Measurements from ENCODE around the gene SCARF2. TPM values are rescaled to one million over a fixed set of nuclear protein-coding genes. Genes with fewer than 3 reads are reported as not detected.

SCARF2 gene
- total RNA-seq, 5 donors from 2014 or later (not counting 1 experiment from before 2014, with no cell fraction given), result 1.6 to 3.1 (median 2.9) TPM

DNA sequence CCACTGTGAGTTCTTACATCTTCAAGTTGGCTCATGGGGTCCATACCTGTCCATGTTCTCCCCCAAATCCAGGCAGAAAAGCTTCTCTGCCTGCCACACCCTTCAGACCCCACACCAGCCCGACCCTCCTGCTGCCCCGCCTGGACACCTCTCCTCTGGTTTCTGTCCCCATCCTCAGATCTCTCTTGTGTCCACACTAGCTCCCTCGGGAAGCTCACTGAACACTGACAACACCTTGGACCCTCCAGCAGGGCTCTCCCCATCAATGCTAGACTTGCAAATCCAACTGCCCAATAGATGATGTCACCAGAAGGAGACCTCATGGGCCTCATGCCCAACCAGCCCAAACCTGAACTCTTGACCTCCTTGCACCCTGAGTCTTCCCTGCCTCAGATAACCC, 2.9 kb downstream of the SCARF2 start:
- H3K4me1 Mint-ChIP-seq, result peaks cover 21 to 38% (median 25%) of the 10 kb centered on the region in 3 donors
- Histone ChIP-seq H3K9me3 (no peaks in the 10 kb centered on the region), H3K4me1 (ENCODE audit: control insufficient read depth in 1 of 2, extremely low read depth in 1 of 2, insufficient read depth in 2 of 2, low read length in 2 of 2) (peaks cover 12 to 47% of the 10 kb centered on the region in 2 experiments), H3K27ac (ENCODE audit: low read length) (no peak overlapping the region), H3K36me3 (ENCODE audit: control insufficient read depth in 2 of 2, extremely low read depth in 1 of 2, insufficient read depth in 1 of 2, low read length in 1 of 2) (no peaks in the 10 kb centered on the region), H3K27me3 (replicated peaks in 1 of 2; ENCODE audit: control insufficient read depth in 2 of 2, extremely low read depth in 1 of 2, insufficient read depth in 2 of 2, low read length in 1 of 2) (peaks cover 17 to 87% of the 10 kb centered on the region in 2 experiments), H3K4me3 (ENCODE audit: control insufficient read depth in 1 of 2, extremely low read depth in 1 of 2, low read length in 1 of 2) (no peak overlapping the region)
- ATAC-seq (replicated peaks in 1 of 4), result no peak
- peak overlapping the region in 1 of 3 donors; percentile 59 for H3K4me3 Mint-ChIP-seq
- no peaks in the 10 kb centered on the region for H3K9me3 Mint-ChIP-seq
- CTCF ChIA-PET, result no interaction called here
- POLR2A ChIA-PET, result no interaction called here
- peaks cover 31 to 44% of the 10 kb centered on the region in 2 donors for H3K27me3 Mint-ChIP-seq
- H3K36me3 Mint-ChIP-seq, result peaks cover 3% of the 10 kb centered on the region
- 92% methylated on average over 3 of the region's 3 CpGs for WGBS (ENCODE audit: insufficient coverage)
- DNase-seq, result peak in 1 of 35 experiments; percentile 19
- H3K27ac Mint-ChIP-seq, result no peak overlapping the region

DNA sequence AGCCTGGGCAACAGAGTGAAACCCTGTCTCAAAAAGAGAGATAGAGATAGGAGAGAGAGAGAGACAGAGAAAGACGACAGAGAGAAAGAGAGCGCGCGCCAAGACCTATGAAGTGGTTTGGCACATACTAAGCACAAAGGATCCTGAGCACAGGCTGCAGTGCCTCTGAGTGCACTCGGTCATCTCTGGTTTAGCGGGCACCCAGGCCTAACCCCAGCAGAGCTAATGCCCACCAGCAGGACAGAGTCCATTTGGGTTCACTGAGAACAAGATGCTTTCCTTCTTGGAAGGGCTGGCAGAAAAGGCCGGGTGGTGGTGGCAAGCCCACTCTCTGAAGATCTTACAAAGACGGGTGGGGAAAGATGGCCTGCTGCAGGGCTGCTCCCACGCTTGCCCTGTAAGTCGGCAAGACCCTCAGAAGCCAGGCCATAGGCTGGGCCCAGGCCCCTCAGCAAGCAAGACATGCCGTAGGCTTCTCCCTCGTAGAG, 3.3 kb downstream of the SCARF2 start:
- H3K4me3 ChIP-seq (ENCODE audit: control insufficient read depth in 1 of 2, extremely low read depth in 1 of 2, low read length in 1 of 2), result no peak overlapping the region
- H3K36me3 ChIP-seq (ENCODE audit: control insufficient read depth in 2 of 2, extremely low read depth in 1 of 2, insufficient read depth in 1 of 2, low read length in 1 of 2), result no peaks in the 10 kb centered on the region
- CTCF ChIA-PET, result interaction anchor here in 1 of 2 donors (0.6 kb wide), 1 partner anchor 106 kb away, joined by 10 read pairs; no protein-coding TSS in a partner anchor
- DNase-seq (peak in 1 of 35 experiments; percentile 3), ATAC-seq (replicated peaks in 1 of 4) (no peak)
- H3K27me3 ChIP-seq (replicated peaks in 1 of 2; ENCODE audit: control insufficient read depth in 2 of 2, extremely low read depth in 1 of 2, insufficient read depth in 2 of 2, low read length in 1 of 2), result peaks cover 17 to 91% of the 10 kb centered on the region in 2 experiments
- Mint-ChIP-seq H3K9me3 (no peaks in the 10 kb centered on the region), H3K4me3 (peak overlapping the region in 1 of 3 donors; percentile 59), H3K4me1 (peaks cover 21 to 37% (median 25%) of the 10 kb centered on the region in 3 donors), H3K27ac (no peak overlapping the region), H3K27me3 (peaks cover 31 to 44% of the 10 kb centered on the region in 2 donors), H3K36me3 (peaks cover 3% of the 10 kb centered on the region)
- POLR2A ChIA-PET, result no interaction called here
- 93% methylated on average over 12 of the region's 12 CpGs for WGBS (ENCODE audit: insufficient coverage)
- no peak overlapping the region for H3K27ac ChIP-seq (ENCODE audit: low read length)
- H3K9me3 ChIP-seq, result no peaks in the 10 kb centered on the region
- H3K4me1 ChIP-seq (ENCODE audit: control insufficient read depth in 1 of 2, extremely low read depth in 1 of 2, insufficient read depth in 2 of 2, low read length in 2 of 2), result peaks cover 15 to 52% of the 10 kb centered on the region in 2 experiments

DNA sequence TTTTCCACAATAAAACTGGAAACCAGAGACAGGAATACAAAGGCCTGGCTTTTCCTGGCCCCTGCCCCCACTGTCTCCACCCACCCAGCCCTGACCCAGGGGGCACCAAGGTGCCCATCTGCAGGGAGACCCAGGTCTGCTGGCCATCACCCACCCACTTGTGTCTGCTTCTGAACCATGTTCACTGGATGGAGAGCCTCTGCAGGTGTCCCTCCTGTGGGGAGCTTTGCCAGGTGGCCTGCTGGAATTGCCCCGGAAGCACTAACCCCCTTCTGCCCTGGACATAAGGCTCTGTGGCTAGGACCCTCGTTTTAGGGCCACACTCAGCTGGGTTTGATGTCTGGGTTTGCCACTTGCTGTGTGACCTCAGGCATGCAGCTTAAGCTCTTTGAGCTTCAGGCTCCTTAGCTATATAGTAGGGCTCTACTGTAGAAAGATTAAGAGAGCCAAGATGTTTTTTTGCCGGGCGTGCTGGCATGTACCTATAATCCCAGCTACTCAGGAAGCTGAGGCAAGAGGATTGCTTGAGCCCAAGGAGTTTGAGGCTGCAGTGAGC, 3.9 kb downstream of the SCARF2 start:
- ChIA-PET POLR2A (no interaction called here), CTCF (interaction anchor here in 1 of 2 donors (0.6 kb wide), 1 partner anchor 106 kb away, joined by 10 read pairs; no protein-coding TSS in a partner anchor)
- Histone ChIP-seq H3K27ac (ENCODE audit: low read length) (no peak overlapping the region), H3K36me3 (ENCODE audit: control insufficient read depth in 2 of 2, extremely low read depth in 1 of 2, insufficient read depth in 1 of 2, low read length in 1 of 2) (no peaks in the 10 kb centered on the region), H3K27me3 (replicated peaks in 1 of 2; ENCODE audit: control insufficient read depth in 2 of 2, extremely low read depth in 1 of 2, insufficient read depth in 2 of 2, low read length in 1 of 2) (peaks cover 17 to 88% of the 10 kb centered on the region in 2 experiments), H3K9me3 (no peaks in the 10 kb centered on the region), H3K4me3 (ENCODE audit: control insufficient read depth in 1 of 2, extremely low read depth in 1 of 2, low read length in 1 of 2) (no peak overlapping the region), H3K4me1 (ENCODE audit: control insufficient read depth in 1 of 2, extremely low read depth in 1 of 2, insufficient read depth in 2 of 2, low read length in 2 of 2) (peaks cover 17 to 56% of the 10 kb centered on the region in 2 experiments)
- Mint-ChIP-seq H3K27ac (no peak overlapping the region), H3K9me3 (no peaks in the 10 kb centered on the region), H3K27me3 (peaks cover 31 to 48% of the 10 kb centered on the region in 2 donors), H3K4me3 (peak overlapping the region in 1 of 3 donors; percentile 6), H3K4me1 (peaks cover 25 to 41% (median 29%) of the 10 kb centered on the region in 3 donors), H3K36me3 (peaks cover 3% of the 10 kb centered on the region)
- DNase-seq (peak in 1 of 35 experiments; percentile 11), ATAC-seq (replicated peaks in 1 of 4) (no peak)
- 87% methylated on average over 4 of the region's 4 CpGs for WGBS (ENCODE audit: insufficient coverage)

DNA sequence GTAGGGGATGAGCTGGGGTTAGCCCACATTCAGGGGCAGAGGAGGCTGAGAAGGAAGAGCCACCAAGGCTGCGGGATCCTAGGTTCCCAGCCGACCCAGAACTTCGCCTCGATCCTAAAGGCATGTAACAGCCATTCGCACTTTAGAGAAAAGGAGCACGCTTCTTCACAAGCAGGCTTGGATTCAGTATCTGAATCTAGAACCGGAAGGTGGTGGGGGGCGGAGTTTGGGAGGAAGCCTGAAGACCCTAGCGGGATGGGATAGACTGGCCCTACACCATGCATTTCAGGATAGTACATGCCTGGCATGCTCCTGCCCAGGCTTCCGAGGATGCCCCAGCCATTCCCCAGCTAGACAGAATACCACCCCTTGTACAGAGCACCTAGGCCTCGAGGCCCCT, 4.4 kb downstream of the SCARF2 start:
- ATAC-seq (replicated peaks in 1 of 4) (no peak), DNase-seq (no peak)
- Histone ChIP-seq H3K4me3 (ENCODE audit: control insufficient read depth in 1 of 2, extremely low read depth in 1 of 2, low read length in 1 of 2) (no peak overlapping the region), H3K9me3 (no peaks in the 10 kb centered on the region), H3K27me3 (replicated peaks in 1 of 2; ENCODE audit: control insufficient read depth in 2 of 2, extremely low read depth in 1 of 2, insufficient read depth in 2 of 2, low read length in 1 of 2) (peaks cover 17 to 88% of the 10 kb centered on the region in 2 experiments), H3K36me3 (ENCODE audit: control insufficient read depth in 2 of 2, extremely low read depth in 1 of 2, insufficient read depth in 1 of 2, low read length in 1 of 2) (no peaks in the 10 kb centered on the region), H3K4me1 (ENCODE audit: control insufficient read depth in 1 of 2, extremely low read depth in 1 of 2, insufficient read depth in 2 of 2, low read length in 2 of 2) (peaks cover 17 to 57% of the 10 kb centered on the region in 2 experiments), H3K27ac (ENCODE audit: low read length) (no peak overlapping the region)
- Mint-ChIP-seq H3K4me1 (peaks cover 27 to 36% (median 28%) of the 10 kb centered on the region in 3 donors), H3K36me3 (no peaks in the 10 kb centered on the region), H3K27ac (no peak overlapping the region), H3K27me3 (peaks cover 27 to 46% of the 10 kb centered on the region in 2 donors), H3K4me3 (peak overlapping the region in 1 of 3 donors; percentile 89), H3K9me3 (no peaks in the 10 kb centered on the region)
- ChIA-PET CTCF (no interaction called here), POLR2A (no interaction called here)
- WGBS (ENCODE audit: insufficient coverage), result 98% methylated on average over 4 of the region's 11 CpGs

DNA sequence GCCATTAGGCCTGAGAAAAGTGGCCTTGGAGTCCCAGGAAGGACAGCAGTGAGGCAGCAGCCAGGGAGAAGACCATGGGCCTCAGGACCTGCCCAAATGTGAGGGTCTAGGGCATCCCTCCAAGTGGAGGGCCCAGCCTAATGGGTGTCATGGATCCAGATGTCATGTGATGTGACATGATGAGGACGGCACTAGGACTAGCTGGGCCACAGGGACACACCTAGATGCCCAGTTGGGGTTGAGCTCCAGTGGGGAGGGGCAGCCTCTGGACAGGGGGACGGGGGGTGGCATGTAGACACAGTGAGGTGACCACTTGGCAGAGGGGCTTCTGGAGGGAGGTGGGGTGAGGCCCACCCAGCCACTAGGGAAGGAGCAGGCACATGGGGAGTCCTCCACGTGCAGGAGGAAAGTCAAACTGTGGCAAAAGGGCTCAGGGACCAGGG, 5.4 kb downstream of the SCARF2 start:
- Mint-ChIP-seq H3K27me3 (peaks cover 25 to 47% of the 10 kb centered on the region in 2 donors), H3K27ac (peak overlapping the region in 1 of 2 donors; percentile 22), H3K4me3 (peak overlapping the region in 2 of 3 donors; percentile 59 to 89), H3K9me3 (no peaks in the 10 kb centered on the region), H3K36me3 (no peaks in the 10 kb centered on the region), H3K4me1 (peaks cover 26 to 37% (median 28%) of the 10 kb centered on the region in 3 donors)
- Histone ChIP-seq H3K27ac (ENCODE audit: low read length) (no peak overlapping the region), H3K4me3 (ENCODE audit: control insufficient read depth in 1 of 2, extremely low read depth in 1 of 2, low read length in 1 of 2) (no peak overlapping the region), H3K9me3 (no peaks in the 10 kb centered on the region), H3K36me3 (ENCODE audit: control insufficient read depth in 2 of 2, extremely low read depth in 1 of 2, insufficient read depth in 1 of 2, low read length in 1 of 2) (no peaks in the 10 kb centered on the region), H3K4me1 (ENCODE audit: control insufficient read depth in 1 of 2, extremely low read depth in 1 of 2, insufficient read depth in 2 of 2, low read length in 2 of 2) (peaks cover 17 to 50% of the 10 kb centered on the region in 2 experiments), H3K27me3 (replicated peaks in 1 of 2; ENCODE audit: control insufficient read depth in 2 of 2, extremely low read depth in 1 of 2, insufficient read depth in 2 of 2, low read length in 1 of 2) (peaks cover 22 to 88% of the 10 kb centered on the region in 2 experiments)
- POLR2A ChIA-PET, result interaction anchor here in 1 of 2 donors (0.6 kb wide), 1 partner anchor 81 kb away, joined by 3 read pairs; no protein-coding TSS in a partner anchor
- 79% methylated on average over 3 of the region's 3 CpGs for WGBS (ENCODE audit: insufficient coverage)
- ATAC-seq (replicated peaks in 1 of 4) (no peak), DNase-seq (no peak)
- CTCF ChIA-PET, result no interaction called here

DNA sequence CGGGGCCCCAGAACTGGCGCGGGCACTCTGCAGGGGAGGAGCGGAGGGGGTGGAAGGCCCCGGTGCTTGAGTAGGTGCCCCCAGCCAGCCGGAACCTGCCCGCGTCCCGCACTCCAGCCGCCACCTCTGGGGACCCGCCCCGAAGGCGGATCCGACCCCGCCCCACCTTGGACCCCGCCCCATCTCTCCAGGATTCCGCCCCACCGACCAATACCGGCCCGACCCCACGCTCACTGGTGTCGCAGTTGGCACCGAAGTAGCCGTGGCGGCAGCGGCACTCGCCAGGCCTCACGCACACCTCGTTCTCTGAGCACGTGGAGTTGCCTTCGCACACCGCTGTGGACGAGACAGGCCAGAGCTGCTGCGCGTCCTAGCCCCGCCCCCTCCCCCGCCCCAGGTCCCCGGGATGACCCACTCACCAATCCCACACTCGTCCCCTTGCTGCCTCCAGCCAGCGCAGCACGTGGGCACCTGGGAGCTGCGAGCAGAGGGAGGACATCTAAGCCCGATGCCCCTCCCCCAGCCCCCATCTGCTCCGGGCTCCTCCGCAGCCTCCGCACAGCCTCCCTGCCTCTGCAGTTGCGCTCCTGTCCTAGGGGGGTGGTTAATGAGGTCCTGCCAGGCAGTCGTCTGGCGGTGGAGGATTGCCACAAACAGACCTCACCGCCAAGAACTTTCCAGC, 6.0 kb downstream of the SCARF2 start:
- H3K27ac Mint-ChIP-seq, result peak overlapping the region in 1 of 2 donors; percentile 22
- H3K4me1 ChIP-seq (ENCODE audit: control insufficient read depth in 1 of 2, extremely low read depth in 1 of 2, insufficient read depth in 2 of 2, low read length in 2 of 2), result peaks cover 15 to 44% of the 10 kb centered on the region in 2 experiments
- peak overlapping the region; percentile 59 to 89 (median 61) for H3K4me3 Mint-ChIP-seq
- 18% methylated on average over 36 of the region's 50 CpGs for WGBS (ENCODE audit: insufficient coverage)
- H3K36me3 ChIP-seq (ENCODE audit: control insufficient read depth in 2 of 2, extremely low read depth in 1 of 2, insufficient read depth in 1 of 2, low read length in 1 of 2), result no peaks in the 10 kb centered on the region
- H3K4me1 Mint-ChIP-seq, result peaks cover 23 to 35% (median 25%) of the 10 kb centered on the region in 3 donors
- no peaks in the 10 kb centered on the region for H3K36me3 Mint-ChIP-seq
- H3K27ac ChIP-seq (ENCODE audit: low read length), result no peak overlapping the region
- H3K4me3 ChIP-seq (ENCODE audit: control insufficient read depth in 1 of 2, extremely low read depth in 1 of 2, low read length in 1 of 2), result peak overlapping the region in 1 of 2 donors; percentile 80
- ChIA-PET POLR2A (no interaction called here), CTCF (no interaction called here)
- H3K9me3 Mint-ChIP-seq, result no peaks in the 10 kb centered on the region
- H3K9me3 ChIP-seq, result no peaks in the 10 kb centered on the region
- DNase-seq, result no peak
- no peak for ATAC-seq (replicated peaks in 1 of 4)
- H3K27me3 Mint-ChIP-seq, result peaks cover 20 to 46% of the 10 kb centered on the region in 2 donors
- H3K27me3 ChIP-seq (replicated peaks in 1 of 2; ENCODE audit: control insufficient read depth in 2 of 2, extremely low read depth in 1 of 2, insufficient read depth in 2 of 2, low read length in 1 of 2), result peaks cover 24 to 88% of the 10 kb centered on the region in 2 experiments
